ENCODE data around the gene DEFB123.

DEFB123 gene

GRCh38 chr20:31474758-31475427, 34.5 kb downstream of the DEFB123 start, which contains the start of the genes DEFB124 and REM1:
Gene DEFB124 (minus strand): TSS chr20:31475127. CDS start chr20:31473013, 2,114 bp downstream.
Gene REM1 (plus strand): TSS chr20:31475288. CDS start chr20:31476446, 1,158 bp downstream.
- DNase-seq: no peak

- no peak for DNase-seq
These were observed 35.3 kb downstream of the DEFB123 start for GRCh38 chr20:31475472-31476293.

DNA sequence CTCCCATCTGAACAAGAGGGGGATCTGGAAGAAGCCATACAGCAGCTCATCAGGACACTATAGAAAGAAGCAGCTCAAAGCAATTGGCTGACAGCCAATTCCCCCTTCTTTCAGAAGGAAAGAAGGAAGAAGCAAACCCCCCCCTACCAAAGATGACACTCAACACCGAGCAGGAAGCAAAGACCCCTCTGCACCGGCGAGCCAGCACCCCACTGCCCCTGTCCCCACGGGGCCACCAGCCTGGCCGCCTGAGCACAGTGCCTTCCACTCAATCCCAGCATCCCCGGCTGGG, 35.8 kb downstream of the DEFB123 start:
- no peak for DNase-seq

DNA sequence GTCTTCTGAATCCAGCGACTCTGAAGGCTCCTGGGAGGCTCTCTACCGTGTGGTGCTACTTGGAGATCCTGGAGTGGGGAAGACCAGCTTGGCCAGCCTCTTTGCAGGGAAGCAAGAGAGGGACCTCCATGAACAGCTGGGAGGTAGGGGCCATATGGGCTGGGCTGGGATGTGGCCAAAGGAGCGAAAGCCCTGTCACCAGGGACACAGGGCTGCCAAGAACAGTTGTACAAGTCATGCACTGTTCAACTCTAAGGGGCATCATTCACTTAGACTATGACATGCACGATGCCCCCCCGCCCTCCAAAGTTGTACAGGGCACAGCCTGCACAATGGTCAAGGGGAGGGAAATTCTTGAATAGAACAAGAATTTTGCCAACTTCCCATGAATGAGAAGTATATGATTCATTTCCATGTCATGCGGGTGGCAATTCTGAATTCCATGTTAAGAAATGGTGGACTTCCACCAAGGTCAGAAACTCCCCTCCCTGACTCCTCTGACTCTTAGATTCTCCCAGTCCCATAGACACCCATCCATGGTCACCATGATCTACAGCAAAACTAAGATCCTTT, 36.3 kb downstream of the DEFB123 start:
- no peak for DNase-seq

- DNase-seq: no peak
These were observed 43.6 kb downstream of the DEFB123 start for GRCh38 chr20:31484001-31484400.

DNA sequence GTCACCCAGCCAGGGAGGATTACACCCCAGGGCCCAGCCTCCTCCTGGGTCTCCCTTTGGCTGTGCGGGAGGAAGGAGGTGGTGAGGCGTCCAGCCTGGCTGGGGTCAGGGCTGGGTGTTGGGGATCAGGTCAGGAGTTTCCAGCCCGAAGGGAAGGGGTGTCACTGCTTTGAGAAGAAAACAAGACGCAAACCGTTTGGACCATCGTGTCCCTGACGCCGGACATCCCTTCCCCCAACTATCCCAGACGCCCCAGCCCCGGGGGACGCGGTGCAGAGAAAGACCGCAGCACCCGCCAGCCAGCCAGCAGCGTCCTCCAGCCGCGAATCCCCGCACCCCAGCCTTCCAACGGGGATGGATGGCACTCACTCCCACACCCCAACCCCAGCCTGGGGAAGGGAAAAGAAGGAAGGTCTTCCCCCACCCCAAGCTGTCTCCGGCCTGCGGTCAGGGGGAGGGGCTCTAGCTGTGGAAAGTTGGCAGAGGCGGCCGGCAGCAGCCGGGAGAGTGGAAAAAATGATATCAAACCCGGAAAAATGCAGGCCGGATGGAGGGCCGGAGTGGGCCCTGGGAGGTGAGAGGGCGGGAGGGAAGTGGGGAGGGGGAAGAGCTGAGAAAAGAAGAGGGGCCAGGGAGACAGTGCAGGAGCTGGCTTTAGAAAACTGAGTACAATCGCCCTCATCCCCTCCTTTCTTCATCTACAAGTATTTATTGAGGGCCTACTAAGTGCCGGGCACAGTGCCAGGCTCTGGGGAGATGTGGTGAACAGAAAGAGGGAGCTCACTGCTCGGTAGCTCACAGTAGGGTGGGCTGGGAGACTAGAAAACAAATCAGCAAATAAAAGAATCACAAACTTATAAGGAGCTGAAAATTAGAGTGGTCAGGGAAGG, 45.3 kb downstream of the DEFB123 start:
- DNase-seq: no peak

DNA sequence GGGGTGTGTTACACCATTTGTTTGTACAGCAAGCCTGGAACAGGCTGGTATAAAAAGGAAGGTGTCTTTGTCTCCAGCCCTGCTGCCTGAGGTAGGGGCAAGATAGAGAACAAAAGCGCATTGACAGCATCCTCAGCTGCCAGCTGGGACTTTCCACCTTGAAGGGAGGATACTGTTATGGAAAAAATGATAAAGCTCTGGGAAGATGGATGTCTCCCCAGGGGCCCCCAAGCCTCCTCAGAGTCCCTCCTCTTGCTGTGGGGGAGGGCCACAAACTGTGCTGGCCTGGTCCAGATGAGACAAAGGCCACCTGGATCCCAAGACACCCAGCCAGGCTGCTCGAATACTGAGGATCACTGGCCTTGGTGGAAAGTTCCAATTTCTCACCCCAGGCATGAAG, 47.7 kb downstream of the DEFB123 start:
- DNase-seq: no peak

DNA sequence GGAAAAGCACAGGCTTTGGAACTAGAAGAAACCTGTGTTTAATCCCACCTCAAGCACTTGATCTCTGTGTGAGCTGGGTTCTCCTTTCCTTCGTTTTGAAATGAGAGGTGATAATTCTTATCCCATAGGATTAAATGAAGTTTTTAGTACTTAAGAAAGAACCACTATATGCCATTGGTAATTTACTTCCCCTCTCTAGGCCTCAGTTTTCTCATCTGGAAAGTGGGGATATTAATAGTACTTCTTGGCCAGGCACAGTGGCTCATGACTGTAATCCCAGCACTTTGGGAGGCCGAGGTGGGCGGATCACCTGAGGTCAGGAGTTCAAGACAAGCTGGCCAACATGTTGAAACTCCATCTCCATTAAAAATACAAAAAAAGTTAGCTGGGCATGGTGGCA, 48.7 kb downstream of the DEFB123 start:
- DNase-seq: no peak

GRCh38 chr20:31490752-31491151, 50.3 kb downstream of the DEFB123 start:
- no peak for DNase-seq

GRCh38 chr20:31494131-31494530, 53.7 kb downstream of the DEFB123 start:
- DNase-seq: no peak

GRCh38 chr20:31496761-31497295, 56.4 kb downstream of the DEFB123 start:
- no peak for DNase-seq

DNA sequence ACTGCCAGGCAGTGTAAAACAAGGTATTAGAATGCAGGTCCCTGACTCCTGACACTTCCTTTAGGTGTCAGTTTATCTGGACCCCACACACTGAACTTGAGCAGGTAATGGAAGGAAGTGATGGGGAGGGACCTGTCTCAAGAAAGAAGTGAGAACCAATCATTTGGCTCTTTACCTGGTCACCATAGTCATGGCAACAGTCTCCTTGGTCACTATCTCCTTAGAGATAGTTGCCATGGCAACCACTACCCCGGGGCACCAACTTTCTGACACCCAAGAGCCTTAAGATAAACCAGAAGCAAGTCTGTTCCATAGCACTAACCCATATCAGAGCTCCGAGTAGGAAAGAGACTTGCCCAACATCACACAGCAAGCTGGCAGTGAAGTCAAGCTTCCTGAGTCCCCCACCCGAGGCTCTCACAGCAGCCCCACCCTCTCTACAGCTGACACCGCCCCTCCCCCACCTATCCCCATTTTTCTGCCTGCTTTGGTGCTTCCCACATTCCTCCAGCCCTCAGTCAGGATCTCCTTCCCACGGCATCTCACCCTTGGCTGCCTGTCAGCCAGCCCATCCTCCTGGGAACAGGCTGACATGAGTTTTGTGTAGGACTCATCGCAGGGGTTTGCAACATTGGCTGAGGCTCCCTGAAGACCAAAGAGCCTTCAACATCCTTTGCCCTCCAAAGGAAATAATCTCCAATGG, 57.6 kb downstream of the DEFB123 start:
- no peak for DNase-seq

Measured in NCI-H2227 treated with DMSO at 0.1 percent for 48 hours (cell line).